ENCODE data around the gene SNX24. TPM values are rescaled to one million over a fixed set of nuclear protein-coding genes. Genes with fewer than 3 reads are reported as not detected.

The SNX24 gene
- total and polyA plus RNA-seq, 2 donors (not counting 1 experiment from before 2014, with no cell fraction given): 13.4 to 22.3 TPM

DNA sequence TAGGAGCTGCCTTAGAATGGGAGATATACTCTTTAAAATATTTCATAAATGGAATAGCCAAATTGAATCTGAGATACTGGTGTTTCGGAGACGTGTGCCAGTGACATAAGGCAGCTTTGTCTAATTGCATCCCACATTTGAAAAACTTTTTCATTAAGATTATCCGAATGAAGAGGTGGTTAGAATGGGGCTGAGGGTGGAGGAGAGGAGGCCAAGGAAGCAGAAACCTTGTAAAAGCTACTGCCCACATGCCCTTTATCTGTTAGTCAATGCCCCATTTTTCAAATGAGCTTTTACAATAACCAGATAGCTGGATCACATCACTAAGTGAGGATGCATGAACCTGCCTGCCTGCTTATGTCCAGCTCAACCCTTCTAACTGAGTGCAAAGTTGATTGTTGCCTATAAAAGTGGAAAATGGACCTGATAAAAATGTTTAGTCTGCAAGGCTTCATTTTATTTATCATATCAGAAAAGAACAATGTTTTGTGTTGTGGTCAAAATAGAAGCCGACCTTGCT, 34.8 kb downstream of the SNX24 start:
- no peak overlapping the region for H3K4me3 ChIP-seq (replicated peaks in 1 of 4; ENCODE audit: control extremely low read depth in 1 of 4, insufficient read depth in 1 of 4, low read depth in 3 of 4, low read length in 4 of 4)
- no peak overlapping the region for H3K4me2 ChIP-seq (ENCODE audit: extremely low read depth, insufficient read depth, low read length)
- no peaks in the 10 kb centered on the region for H3K9me3 ChIP-seq (ENCODE audit: control insufficient read depth, insufficient read depth, low read depth, low read length)
- H3K9ac ChIP-seq (ENCODE audit: insufficient read depth, low read length): no peak overlapping the region
- no peaks in the 10 kb centered on the region for H3K79me2 ChIP-seq (ENCODE audit: control insufficient read depth, insufficient read depth, low read length)
- no peak overlapping the region for H3K27ac ChIP-seq (ENCODE audit: insufficient read depth, low read length)
- H3K36me3 ChIP-seq (ENCODE audit: control insufficient read depth, insufficient read depth, low read length): no peaks in the 10 kb centered on the region
- no peaks in the 10 kb centered on the region for H3K27me3 ChIP-seq (ENCODE audit: control insufficient read depth, insufficient read depth, low read length)
- H2AFZ ChIP-seq (ENCODE audit: low read length): no peak overlapping the region
- TF ChIP-seq, protein P1, sequence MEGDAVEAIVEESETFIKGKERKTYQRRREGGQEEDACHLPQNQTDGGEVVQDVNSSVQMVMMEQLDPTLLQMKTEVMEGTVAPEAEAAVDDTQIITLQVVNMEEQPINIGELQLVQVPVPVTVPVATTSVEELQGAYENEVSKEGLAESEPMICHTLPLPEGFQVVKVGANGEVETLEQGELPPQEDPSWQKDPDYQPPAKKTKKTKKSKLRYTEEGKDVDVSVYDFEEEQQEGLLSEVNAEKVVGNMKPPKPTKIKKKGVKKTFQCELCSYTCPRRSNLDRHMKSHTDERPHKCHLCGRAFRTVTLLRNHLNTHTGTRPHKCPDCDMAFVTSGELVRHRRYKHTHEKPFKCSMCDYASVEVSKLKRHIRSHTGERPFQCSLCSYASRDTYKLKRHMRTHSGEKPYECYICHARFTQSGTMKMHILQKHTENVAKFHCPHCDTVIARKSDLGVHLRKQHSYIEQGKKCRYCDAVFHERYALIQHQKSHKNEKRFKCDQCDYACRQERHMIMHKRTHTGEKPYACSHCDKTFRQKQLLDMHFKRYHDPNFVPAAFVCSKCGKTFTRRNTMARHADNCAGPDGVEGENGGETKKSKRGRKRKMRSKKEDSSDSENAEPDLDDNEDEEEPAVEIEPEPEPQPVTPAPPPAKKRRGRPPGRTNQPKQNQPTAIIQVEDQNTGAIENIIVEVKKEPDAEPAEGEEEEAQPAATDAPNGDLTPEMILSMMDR (conservative IDR thresholded peaks at IDR 0.05 in 1 of 2, IDR thresholded peaks at IDR 0.05 in 1 of 2; ENCODE audit: low read depth in 1 of 2, low read length in 2 of 2): no peak
- no peak for TF ChIP-seq EZH2 (IDR thresholded peaks at IDR 0.05; ENCODE audit: low read length, missing control alignments)
- no peaks in the 10 kb centered on the region for H4K20me1 ChIP-seq (ENCODE audit: control insufficient read depth, extremely low read depth, insufficient read depth, low read length)
- no peak for DNase-seq (ENCODE audit: low read depth in 2 of 2)
- H3K4me1 ChIP-seq (ENCODE audit: control insufficient read depth, extremely low read depth, insufficient read depth, low read length): no peaks in the 10 kb centered on the region

DNA sequence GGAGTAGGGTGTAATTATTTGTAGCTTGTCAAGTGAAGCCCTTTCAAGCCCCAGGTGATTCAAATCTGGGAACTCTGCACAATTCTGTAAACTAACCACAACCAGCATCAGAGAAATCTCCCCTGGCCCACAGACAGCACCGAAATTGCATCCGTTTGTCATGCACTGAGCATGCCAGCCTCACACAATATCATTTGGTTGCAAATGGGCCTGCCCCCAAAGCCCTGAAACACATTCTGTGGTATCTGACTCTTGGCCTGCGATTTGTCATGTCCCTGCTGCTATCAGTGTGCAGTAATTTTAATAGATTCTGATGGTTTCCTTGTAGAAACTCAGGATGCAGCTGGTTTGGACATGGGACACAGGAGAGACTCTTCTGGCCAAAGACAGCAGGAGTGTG, 35.3 kb downstream of the SNX24 start:
- Histone ChIP-seq H4K20me1 (ENCODE audit: control insufficient read depth, extremely low read depth, insufficient read depth, low read length) (no peaks in the 10 kb centered on the region), H2AFZ (ENCODE audit: low read length) (no peak overlapping the region), H3K4me2 (ENCODE audit: extremely low read depth, insufficient read depth, low read length) (no peak overlapping the region), H3K27ac (ENCODE audit: insufficient read depth, low read length) (no peak overlapping the region), H3K79me2 (ENCODE audit: control insufficient read depth, insufficient read depth, low read length) (no peaks in the 10 kb centered on the region), H3K4me1 (ENCODE audit: control insufficient read depth, extremely low read depth, insufficient read depth, low read length) (no peaks in the 10 kb centered on the region), H3K9me3 (ENCODE audit: control insufficient read depth, insufficient read depth, low read depth, low read length) (no peaks in the 10 kb centered on the region), H3K4me3 (replicated peaks in 1 of 4; ENCODE audit: control extremely low read depth in 1 of 4, insufficient read depth in 1 of 4, low read depth in 3 of 4, low read length in 4 of 4) (no peak overlapping the region), H3K9ac (ENCODE audit: insufficient read depth, low read length) (no peak overlapping the region), H3K36me3 (ENCODE audit: control insufficient read depth, insufficient read depth, low read length) (no peaks in the 10 kb centered on the region), H3K27me3 (ENCODE audit: control insufficient read depth, insufficient read depth, low read length) (no peaks in the 10 kb centered on the region)
- TF ChIP-seq, protein P1 (conservative IDR thresholded peaks at IDR 0.05 in 1 of 2, IDR thresholded peaks at IDR 0.05 in 1 of 2; ENCODE audit: low read depth in 1 of 2, low read length in 2 of 2): no peak
- no peak for TF ChIP-seq EZH2 (IDR thresholded peaks at IDR 0.05; ENCODE audit: low read length, missing control alignments)
- DNase-seq (ENCODE audit: low read depth in 2 of 2): peak in 1 of 2 donors; percentile 67

DNA sequence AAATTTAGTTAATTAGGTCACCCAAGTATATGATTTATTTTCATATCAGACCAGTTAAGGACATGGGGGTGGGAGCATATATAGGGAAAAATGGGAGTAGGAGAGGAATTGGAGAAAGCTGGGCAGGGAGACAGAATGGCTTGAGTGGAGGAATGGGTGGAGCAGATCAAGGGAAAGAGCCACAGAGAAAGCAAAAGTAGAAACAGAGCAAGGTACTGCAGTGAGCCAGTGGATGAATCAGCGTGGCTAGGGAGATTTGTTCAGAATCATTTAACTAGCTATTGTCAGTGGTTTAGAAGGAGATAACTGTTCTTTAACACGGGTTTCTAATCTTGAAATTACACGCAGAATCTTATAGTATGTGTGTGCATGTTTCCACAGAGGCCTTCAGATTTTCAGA, 37.4 kb downstream of the SNX24 start:
- Histone ChIP-seq H3K27me3 (ENCODE audit: control insufficient read depth, insufficient read depth, low read length) (no peaks in the 10 kb centered on the region), H3K27ac (ENCODE audit: insufficient read depth, low read length) (no peak overlapping the region), H2AFZ (ENCODE audit: low read length) (no peak overlapping the region), H3K79me2 (ENCODE audit: control insufficient read depth, insufficient read depth, low read length) (no peaks in the 10 kb centered on the region), H3K4me3 (replicated peaks in 1 of 4; ENCODE audit: control extremely low read depth in 1 of 4, insufficient read depth in 1 of 4, low read depth in 3 of 4, low read length in 4 of 4) (no peak overlapping the region), H3K9ac (ENCODE audit: insufficient read depth, low read length) (no peak overlapping the region), H3K9me3 (ENCODE audit: control insufficient read depth, insufficient read depth, low read depth, low read length) (no peaks in the 10 kb centered on the region), H3K4me1 (ENCODE audit: control insufficient read depth, extremely low read depth, insufficient read depth, low read length) (no peaks in the 10 kb centered on the region), H4K20me1 (ENCODE audit: control insufficient read depth, extremely low read depth, insufficient read depth, low read length) (no peaks in the 10 kb centered on the region), H3K36me3 (ENCODE audit: control insufficient read depth, insufficient read depth, low read length) (no peaks in the 10 kb centered on the region), H3K4me2 (ENCODE audit: extremely low read depth, insufficient read depth, low read length) (no peak overlapping the region)
- peak; percentile 37 to 67 for DNase-seq (ENCODE audit: low read depth in 2 of 2)
- no peak for TF ChIP-seq EZH2 (IDR thresholded peaks at IDR 0.05; ENCODE audit: low read length, missing control alignments)
- TF ChIP-seq, protein P1 (conservative IDR thresholded peaks at IDR 0.05 in 1 of 2, IDR thresholded peaks at IDR 0.05 in 1 of 2; ENCODE audit: low read depth in 1 of 2, low read length in 2 of 2): no peak
